GM19395 (cell line): ENCODE measurements around the gene CSPG5.

Experiments
- ATAC-seq: cut with Tn5 transposase; IDR thresholded peaks from one replicate; pipeline ENCODE4 v1.9.1; 2021; ENCODE audit warnings: mild to moderate bottlenecking, moderate library complexity; ENCODE audit not compliant: unreplicated experiment

The CSPG5 gene

GRCh38 chr3:47578691-47579632 is at the start of gene CSPG5:
TSS of gene CSPG5 (minus strand) at chr3:47578865. CDS start at chr3:47578693, 172 bp downstream.
- peak; percentile 62 for ATAC-seq

GRCh38 chr3:47628426-47628825 is 49.8 kb upstream of the CSPG5 start:
- ATAC-seq, result no peak

GRCh38 chr3:47622671-47623461 is 44.2 kb upstream of the CSPG5 start:
- ATAC-seq, result no peak

GRCh38 chr3:47617086-47618010 is 38.7 kb upstream of the CSPG5 start:
- no peak for ATAC-seq

GRCh38 chr3:47614788-47615187 is 36.1 kb upstream of the CSPG5 start:
- ATAC-seq, result no peak

- ATAC-seq, result no peak
Measured at GRCh38 chr3:47613722-47614121, 35.1 kb upstream of the CSPG5 start.

- ATAC-seq, result no peak
Measured at GRCh38 chr3:47612879-47613278, 34.2 kb upstream of the CSPG5 start.

- ATAC-seq, result no peak
Measured at GRCh38 chr3:47612178-47612577, 33.5 kb upstream of the CSPG5 start.

GRCh38 chr3:47611576-47611975 is 32.9 kb upstream of the CSPG5 start:
- no peak for ATAC-seq

GRCh38 chr3:47610583-47610982 is 31.9 kb upstream of the CSPG5 start:
- ATAC-seq, result no peak

- no peak for ATAC-seq
Measured at GRCh38 chr3:47607335-47607734, 28.7 kb upstream of the CSPG5 start.

GRCh38 chr3:47606165-47606564 is 27.5 kb upstream of the CSPG5 start:
- no peak for ATAC-seq

GRCh38 chr3:47605652-47606051 is 27.0 kb upstream of the CSPG5 start:
- no peak for ATAC-seq

- ATAC-seq, result no peak
Measured at GRCh38 chr3:47604145-47604544, 25.5 kb upstream of the CSPG5 start.

GRCh38 chr3:47603332-47603731 is 24.7 kb upstream of the CSPG5 start:
- ATAC-seq, result no peak

- ATAC-seq, result no peak
Measured at GRCh38 chr3:47601281-47601680, 22.6 kb upstream of the CSPG5 start.

- no peak for ATAC-seq
Measured at GRCh38 chr3:47594792-47595191, 16.1 kb upstream of the CSPG5 start.

- no peak for ATAC-seq
Measured at GRCh38 chr3:47592066-47592795, 13.6 kb upstream of the CSPG5 start.

GRCh38 chr3:47590216-47590615 is 11.6 kb upstream of the CSPG5 start:
- no peak for ATAC-seq

- ATAC-seq, result no peak
Measured at GRCh38 chr3:47588587-47588986, 9.9 kb upstream of the CSPG5 start.
